GM12865 (cell line): ENCODE data around the gene ZBTB2.
"Not testable (repeated sequence)": the region's sequence is repeated elsewhere in the genome, so short reads cannot be mapped to it uniquely, and the experiment has no call there.

Experiments
- DNase-seq: peaks from one replicate; pipeline ENCODE4 v3.0.0; 2010; ENCODE audit warnings: low read depth
- H3K4me3 ChIP-seq: 2 replicates; pipeline ENCODE4 v1.5.1; 2011; ENCODE audit warnings: mild to moderate bottlenecking, low read depth, low read length, control low read depth
- TF ChIP-seq, protein P1 (sequence below): IDR thresholded peaks from 2 replicates; pipeline ENCODE4 v1.5.1; 2011; ENCODE audit warnings: low read length, control low read depth, low read depth, inconsistent platforms; ENCODE audit not compliant: insufficient read depth; ENCODE audit errors: missing control alignments

The ZBTB2 gene

GRCh38 chr6:151317103-151317994, 74.0 kb downstream of the ZBTB2 start:
- TF ChIP-seq, protein P1, sequence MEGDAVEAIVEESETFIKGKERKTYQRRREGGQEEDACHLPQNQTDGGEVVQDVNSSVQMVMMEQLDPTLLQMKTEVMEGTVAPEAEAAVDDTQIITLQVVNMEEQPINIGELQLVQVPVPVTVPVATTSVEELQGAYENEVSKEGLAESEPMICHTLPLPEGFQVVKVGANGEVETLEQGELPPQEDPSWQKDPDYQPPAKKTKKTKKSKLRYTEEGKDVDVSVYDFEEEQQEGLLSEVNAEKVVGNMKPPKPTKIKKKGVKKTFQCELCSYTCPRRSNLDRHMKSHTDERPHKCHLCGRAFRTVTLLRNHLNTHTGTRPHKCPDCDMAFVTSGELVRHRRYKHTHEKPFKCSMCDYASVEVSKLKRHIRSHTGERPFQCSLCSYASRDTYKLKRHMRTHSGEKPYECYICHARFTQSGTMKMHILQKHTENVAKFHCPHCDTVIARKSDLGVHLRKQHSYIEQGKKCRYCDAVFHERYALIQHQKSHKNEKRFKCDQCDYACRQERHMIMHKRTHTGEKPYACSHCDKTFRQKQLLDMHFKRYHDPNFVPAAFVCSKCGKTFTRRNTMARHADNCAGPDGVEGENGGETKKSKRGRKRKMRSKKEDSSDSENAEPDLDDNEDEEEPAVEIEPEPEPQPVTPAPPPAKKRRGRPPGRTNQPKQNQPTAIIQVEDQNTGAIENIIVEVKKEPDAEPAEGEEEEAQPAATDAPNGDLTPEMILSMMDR, result no peak
- DNase-seq, result no peak
- H3K4me3 ChIP-seq, result no peak overlapping the region

DNA sequence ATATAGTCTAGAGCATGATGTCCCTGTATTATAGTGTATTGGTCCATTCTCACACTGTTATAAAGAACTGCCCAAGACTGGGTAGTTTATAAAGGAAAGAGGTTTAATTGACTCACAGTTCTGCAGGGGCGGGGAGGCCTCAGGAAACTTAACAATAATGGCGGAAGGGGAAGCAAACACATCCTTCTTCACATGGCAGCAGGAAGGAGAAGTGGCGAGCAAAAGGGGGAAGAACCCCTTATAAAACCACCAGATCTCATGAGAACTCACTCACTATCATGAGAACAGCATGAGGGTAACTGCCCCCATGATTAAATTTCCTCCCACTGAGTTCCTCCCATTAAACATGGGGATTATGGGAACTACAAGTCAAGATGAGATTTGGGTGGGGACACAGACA, 75.7 kb downstream of the ZBTB2 start:
- DNase-seq, H3K4me3 ChIP-seq: not testable (repeated sequence)
